NCI-H446 treated with DMSO at 0.1 percent for 48 hours (cell line): ENCODE results near the gene CFAP97.
A peak's percentile ranks its signal among the peaks of the same experiment; 100 is the strongest.
"Not testable (repeated sequence)": the region's sequence is repeated elsewhere in the genome, so short reads cannot be mapped to it uniquely, and the experiment has no call there.

ENCODE experiments used
- DNase-seq: peaks from one replicate; lab custom pipeline; 2025; lab: John Stamatoyannopoulos, UW

The CFAP97 gene

GRCh38 chr4:185222598-185222997 lies 18.8 kb upstream of the CFAP97 start:
- no peak for DNase-seq

DNA sequence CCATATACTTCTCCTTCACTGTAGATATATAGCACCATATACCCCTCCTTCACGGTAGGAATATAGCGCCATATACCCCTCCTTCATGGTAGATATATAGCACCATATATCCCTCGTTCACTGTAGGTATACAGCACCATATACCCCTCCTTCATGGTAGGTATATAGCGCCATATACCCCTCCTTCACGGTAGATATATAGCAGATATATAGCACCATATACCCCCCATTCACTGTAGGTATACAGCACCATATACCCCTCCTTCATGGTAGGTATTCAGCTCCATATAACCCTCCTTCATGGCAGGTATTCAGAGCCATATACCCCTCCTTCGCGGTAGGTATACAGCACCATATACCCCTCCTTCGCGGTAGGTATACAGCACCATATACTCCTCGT lies 18.1 kb upstream of the CFAP97 start:
- DNase-seq = no peak

DNA sequence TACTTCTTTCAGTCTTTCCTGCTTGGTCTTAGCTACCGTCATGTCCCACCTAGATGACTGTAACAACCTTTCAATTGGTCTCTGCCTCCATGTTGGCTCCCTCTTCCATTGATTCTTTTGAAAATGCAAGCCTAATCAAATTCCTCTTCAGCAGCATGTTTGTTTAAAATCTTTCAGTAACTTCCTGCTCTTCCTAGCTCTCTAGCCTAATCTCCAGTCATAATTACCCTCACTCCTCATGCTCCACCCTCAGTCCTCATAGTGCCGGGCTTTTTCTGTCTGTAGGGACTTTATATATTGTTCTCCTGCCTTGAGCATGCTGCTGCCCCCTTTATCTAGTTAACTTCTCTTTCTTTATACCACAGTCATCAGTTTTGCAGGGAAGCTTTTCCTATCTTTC lies 17.7 kb upstream of the CFAP97 start:
- no peak for DNase-seq

GRCh38 chr4:185219551-185220344 lies 15.9 kb upstream of the CFAP97 start:
- peak; percentile 61 for DNase-seq

DNA sequence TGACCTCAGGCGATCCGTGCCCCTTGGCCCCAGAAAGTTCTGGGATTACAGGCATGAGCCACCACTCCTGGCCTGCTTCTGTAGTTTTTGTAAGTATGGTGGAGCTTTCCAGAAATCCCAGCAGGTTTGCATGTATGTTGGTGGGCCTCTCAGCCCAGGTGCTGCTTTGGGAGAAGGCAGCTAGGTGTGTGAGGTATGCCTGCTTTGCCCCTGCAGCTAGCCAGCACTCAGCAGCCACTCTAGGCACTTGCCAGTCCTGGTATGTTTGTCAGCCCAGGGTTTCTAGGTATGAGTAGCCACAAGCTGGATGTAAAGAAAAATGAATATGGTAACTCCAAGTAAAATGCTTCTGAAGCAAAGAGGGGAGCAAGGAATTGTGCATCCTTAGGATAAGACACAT lies 14.5 kb upstream of the CFAP97 start:
- DNase-seq = no peak

- peak; percentile 20 for DNase-seq
These were observed 13.7 kb upstream of the CFAP97 start for GRCh38 chr4:185217408-185217975.

GRCh38 chr4:185215261-185215660 lies 11.5 kb upstream of the CFAP97 start:
- DNase-seq = no peak

DNA sequence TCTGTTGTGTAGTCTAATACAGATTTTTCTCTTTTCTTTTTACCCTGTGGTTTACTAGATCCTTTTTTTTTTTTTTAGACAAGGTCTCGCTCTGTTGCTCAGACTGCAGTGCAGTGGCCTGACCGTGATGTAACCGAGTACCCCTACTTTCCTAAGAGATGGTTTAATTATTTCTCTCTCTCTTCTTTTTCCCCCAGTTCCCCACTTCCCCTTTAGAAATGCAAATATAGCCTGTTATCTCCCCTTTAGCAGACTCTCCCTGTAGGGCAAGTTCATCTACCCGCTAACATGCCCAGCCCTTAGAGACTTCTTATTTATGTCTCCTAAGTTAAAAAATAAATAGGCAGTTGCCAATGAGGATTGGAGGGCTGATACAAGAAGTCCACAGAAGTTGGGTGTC lies 10.1 kb upstream of the CFAP97 start:
- no peak for DNase-seq

- no peak for DNase-seq
These were observed 8.8 kb upstream of the CFAP97 start for GRCh38 chr4:185212581-185212980.

DNA sequence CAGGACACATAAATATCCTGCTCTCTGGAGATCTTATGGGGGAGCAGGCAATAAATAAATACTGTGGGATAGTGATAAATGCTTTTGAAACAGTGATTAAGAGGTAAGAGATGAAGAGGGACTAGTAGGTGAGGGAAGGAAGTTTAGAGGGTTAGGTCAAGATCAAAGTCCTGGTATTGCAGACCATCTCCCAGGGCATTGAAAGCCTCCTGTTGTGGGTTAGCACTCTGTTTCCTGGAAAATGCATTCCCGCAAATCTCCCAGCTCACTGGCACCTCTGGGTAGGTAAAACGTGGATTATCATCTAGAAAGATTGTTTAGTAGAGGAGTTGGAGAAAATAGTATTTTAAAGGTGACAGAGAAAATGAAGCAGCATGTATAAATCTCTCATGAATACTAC lies 7.8 kb upstream of the CFAP97 start:
- no peak for DNase-seq

DNA sequence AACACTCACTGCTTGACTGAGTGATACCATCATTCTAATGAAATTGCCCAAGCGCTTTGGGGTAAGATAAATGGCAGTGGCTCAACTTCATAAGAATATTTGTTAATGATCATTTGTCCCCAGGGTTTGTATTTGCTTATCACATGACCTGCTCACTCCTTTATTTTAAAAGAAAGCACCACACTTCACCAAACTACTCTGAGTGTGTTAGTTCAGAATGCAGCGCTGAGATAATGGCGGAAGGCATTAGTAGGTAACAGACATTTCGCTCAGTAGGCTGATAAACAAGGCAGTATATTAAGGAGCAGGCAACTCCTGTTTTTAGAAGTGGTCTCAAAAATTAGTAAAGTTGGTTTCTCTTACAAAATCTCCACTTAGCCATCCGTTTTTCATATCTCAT lies 7.2 kb upstream of the CFAP97 start:
- DNase-seq = no peak

DNA sequence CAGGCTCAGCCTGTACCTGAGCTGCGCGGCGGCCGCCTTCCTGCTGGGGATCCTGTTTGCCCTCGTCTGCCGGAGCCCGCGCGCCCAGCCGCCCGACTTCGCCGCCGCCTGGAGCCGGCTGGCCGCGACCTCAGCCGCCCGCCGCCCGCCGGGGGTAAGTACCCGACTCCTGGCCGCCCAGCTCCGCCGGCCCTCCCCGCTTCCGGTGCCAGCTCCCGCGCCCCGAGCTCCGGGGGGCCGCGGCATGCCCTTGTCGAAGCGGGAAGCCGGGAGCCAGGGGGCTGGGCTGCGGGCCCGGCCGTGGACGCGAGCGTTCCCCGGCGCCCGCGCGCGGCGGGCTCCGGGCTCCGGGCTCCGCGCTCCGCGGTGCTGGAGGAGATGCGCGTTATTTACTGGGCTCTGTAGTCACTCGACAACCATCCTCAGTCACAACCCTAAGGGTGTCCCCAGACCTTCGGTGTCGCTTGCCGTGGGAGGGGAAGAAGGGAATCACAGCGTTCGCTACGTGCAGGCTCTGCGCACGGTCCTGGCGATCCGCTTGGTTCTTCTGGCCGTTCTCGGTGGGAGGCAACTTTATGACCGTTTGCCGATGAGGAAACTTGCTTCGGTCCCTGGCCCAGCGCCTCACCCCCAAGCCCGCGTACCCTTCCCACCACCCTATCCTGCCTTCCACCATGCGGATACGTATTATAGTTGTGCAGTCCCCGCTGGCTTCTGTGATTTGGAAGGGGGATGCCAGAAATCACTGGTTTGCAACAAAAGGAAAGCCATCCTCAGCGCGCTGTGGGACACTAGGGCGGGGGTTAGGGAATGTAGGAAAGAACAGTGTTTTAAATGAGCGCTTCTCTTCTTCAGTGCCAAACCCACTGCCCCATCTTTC lies 6.5 kb upstream of the CFAP97 start:
- no peak for DNase-seq

DNA sequence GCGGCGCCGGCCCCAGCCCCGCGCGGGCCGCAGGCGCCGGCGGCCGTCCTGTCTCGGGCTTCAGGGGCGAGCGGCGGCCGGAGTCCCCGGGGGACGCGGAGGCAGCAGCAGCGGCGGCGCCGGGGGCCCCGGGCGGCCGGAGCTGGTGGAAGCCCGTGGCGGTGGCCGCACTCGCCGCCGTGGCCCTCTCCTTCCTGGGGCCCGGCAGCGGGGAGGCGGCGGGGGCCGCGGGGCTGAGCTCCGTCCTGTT lies 6.0 kb upstream of the CFAP97 start:
- DNase-seq = not testable (repeated sequence)

DNA sequence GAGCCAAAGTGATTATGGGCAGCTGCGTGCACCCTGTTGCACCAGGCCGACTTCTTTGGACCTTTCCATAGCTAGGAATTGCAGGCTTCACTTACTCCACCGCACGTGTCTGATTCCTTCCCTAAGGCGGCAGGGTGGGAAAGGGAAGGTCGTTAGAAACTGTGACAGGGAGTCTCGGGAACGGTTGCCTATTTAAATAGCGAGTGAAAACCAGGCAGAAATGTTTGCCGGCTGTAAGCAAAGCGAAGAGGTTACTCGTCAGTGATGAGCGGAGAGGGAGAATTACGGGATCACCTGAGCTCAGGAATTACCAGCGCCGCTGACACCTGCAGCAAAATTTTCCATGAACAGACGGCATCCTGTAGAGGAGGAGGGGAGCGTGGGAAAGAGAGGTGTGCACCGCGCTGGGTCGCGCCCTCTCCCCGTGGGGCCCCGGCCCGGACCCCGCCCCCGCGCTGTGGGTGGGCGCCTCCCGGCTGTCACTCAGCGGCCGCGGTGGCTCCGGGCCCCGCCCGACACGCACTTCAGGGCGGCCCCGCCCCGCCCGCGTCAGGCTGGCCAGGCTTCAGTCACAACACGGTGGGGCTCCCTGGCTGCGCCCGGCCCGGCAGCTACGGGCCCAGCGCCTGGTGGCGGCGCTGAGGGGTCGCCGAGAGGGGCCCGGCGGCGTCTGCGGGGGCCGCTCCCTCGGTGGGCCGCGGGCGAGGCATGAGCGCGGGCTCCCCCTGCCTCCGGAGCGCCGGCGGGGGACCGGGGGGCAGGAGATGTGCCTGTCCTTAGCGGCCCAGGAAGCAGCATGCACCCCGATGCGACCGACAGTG lies 5.4 kb upstream of the CFAP97 start, which contains the start of gene SNX25:
SNX25 (plus strand) TSS at position 568 of the 821 bp plus-strand sequence; CDS start at position 797, 229 bp downstream.
- DNase-seq = peak; percentile 34

DNA sequence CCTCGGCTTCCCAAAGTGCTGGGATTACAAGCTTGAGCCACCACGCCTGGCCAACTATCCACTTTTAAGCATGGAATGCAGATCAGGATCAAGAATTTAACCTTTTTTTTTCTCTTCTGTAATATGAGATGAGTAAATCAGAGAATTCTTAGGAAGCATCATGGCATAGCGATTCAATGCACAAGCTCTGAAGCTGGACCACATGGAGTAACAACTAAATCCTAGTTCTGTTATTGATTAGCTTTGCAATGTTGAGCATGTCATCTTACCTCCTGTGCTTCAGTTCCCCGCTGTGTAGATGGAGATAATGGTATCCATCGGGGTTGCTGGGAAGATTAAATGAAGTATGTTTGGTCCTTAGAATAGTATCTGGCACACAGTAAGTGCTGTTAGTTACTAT lies 3.7 kb upstream of the CFAP97 start:
- no peak for DNase-seq

DNA sequence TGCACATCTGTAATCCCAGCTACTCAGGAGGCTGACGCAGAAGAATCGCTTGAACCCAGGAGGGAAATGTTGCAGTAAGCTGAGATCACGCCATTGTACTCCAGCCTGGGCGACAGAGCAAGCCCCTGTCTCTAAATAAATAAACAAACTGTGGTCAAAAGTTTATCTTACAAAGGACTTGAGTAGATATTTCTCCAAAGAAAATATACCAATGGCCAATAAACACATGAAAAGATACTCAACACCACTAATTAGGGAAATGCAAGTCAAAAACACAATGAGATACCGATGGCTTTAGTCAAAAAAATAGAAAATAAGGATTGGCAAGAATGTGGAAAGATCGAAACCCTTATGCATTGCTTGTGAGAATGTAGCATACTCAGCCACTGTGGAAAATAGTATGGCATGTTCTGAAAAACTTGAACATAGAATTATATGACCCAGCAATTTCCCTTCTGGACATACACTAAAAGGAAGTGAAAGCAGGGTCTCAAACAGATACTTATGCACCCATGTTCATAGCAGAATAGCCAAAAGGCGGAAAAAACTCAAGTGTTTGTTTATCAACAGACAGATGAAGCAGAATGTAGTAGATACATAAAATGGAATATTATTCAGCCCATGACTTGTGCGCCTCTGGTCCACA lies 2.0 kb upstream of the CFAP97 start:
- DNase-seq = no peak

- not testable (repeated sequence) for DNase-seq
These were observed 1.3 kb upstream of the CFAP97 start for GRCh38 chr4:185205073-185205472.

DNA sequence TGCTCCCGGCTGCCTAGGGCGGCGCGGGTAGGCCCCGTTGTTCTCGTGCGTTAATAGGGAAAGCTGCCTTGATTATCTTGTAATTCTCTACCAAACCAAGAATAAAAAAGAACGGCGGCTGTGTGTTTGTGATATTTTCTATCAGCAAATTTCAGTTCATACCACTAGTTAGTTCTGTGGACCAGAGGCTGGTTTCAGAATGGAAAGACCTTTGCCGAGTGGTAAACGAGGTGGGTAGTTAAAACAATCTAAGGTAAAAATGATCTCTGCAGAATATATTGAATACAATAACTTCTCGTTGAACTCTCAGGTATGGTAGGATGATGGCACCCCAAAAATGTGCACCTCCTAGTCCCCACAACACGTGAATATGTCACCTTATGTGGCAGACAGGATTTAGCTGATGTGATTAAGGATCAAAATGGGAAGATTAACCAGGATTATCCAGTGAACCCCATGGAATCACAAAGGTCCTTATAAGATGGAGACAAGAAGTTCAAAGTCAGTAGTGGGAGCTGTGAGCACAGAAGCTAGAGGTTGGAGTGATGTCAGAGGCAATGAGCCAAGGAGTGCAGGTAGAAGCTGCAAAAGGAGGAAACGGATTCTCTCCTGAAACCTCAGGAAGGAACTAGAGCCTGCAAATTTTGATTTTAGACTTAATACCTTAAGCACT lies 574 bp upstream of the CFAP97 start:
- no peak for DNase-seq

DNA sequence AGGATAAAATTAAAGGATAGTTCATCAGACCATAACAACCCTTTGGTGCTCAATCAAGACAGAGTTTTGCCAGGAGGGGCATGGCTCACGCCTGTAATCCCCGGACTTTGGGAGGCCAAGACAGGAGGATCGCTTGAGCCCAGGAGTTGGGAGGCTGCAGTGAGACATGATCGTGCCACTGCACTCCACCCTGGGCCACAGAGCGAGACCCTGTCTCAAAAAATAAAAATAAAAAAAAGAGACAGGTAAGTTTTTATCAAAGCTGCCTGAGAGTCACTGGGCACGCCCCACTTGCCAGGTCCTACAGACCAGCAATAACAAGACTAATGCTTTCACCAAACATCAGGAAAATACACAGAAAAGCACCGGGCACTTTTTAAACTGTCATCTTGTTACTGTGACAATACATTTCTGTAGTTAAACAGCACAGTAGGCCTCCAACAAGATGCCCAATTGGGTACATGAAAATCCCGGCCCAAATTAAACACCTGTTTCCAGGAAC lies 765 bp downstream of the CFAP97 start:
- no peak for DNase-seq

DNA sequence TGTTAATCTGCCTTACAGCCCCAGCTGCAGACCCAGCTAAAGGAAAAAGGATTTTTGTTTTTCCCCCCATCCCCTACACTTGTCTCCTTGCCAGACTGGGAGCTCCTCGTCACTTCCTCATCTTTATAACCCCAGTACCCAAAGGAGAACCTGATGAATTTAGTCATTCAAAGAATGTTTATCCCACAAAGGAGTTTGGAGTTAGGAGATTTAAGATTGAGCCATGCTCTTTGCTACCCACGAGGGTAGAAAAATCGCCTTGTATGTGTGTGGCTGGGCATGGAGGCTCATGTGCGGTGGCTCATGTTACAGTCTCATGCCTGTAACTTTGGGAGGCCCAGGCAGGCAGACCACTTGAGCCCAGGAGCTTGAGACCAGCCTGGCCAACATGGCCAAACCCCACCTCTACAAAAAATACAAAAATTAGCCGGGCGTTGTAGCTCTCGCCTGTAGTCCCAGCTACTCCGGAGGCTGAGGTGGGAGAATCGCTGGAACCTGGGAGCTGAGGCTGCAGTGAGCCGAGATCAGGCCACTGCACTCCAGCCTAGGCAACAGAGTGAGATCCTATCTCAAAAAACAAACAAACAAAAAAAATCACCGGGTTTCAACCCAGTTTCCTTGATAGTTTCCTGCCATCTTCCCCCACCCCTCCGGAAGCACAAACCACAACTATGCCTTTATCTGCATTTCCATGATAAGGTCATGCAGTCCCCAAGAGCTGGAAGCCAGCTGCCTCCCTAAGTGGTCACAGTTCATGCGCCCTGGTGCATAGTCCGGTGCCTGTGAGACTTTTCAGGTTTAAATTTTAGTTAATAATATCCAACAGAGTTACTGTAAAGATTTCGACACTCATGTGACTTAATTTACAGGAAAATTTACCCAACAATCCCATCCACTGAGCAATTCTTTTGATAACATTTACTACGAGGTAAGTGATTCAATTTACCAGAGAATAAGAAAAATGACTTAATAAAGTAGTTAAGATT lies 1.5 kb downstream of the CFAP97 start:
- DNase-seq = no peak
